Left kidney (tissue), 1 donor: ENCODE data around the gene LGALS3BP. TPM values are rescaled to one million over a fixed set of nuclear protein-coding genes. Genes with fewer than 3 reads are reported as not detected.

Experiments
- polyA plus RNA-seq: library from polyadenylated mRNA; unstranded; fragments of 120-200 nt; gene quantifications from one replicate; pipeline ENCODE4 v1.2.1, GENCODE V29; 2013; ENCODE audit not compliant: insufficient read length

The LGALS3BP gene
- polyA plus RNA-seq, 1 donor, result 115 TPM

Other genes starting within 250 kb of the LGALS3BP start
- gene CYTH1, start 197.7 kb downstream of the LGALS3BP start, polyA plus RNA-seq, result 28.6 TPM
- 54.8 TPM for gene USP36, start 139.1 kb downstream of the LGALS3BP start, polyA plus RNA-seq
- 0.78 TPM for gene CEP295NL, start 76.7 kb downstream of the LGALS3BP start, polyA plus RNA-seq
- 138 TPM for gene TIMP2, start 54.5 kb downstream of the LGALS3BP start, polyA plus RNA-seq
- 44.8 TPM for gene CANT1, start 29.8 kb upstream of the LGALS3BP start, polyA plus RNA-seq
- gene C1QTNF1, start 44.2 kb upstream of the LGALS3BP start, polyA plus RNA-seq, result 1.9 TPM
- gene ENGASE, start 94.9 kb upstream of the LGALS3BP start, polyA plus RNA-seq, result 21.0 TPM